NCI-H2196 (cell line): Measurements from ENCODE around the gene TRIM29.
A peak's percentile ranks its signal among the peaks of the same experiment; 100 is the strongest.

Experiments used
- DNase-seq: peaks from one replicate; lab custom pipeline; 2025; ENCODE audit not compliant: unreplicated experiment; lab: John Stamatoyannopoulos, UW

The TRIM29 gene

DNA sequence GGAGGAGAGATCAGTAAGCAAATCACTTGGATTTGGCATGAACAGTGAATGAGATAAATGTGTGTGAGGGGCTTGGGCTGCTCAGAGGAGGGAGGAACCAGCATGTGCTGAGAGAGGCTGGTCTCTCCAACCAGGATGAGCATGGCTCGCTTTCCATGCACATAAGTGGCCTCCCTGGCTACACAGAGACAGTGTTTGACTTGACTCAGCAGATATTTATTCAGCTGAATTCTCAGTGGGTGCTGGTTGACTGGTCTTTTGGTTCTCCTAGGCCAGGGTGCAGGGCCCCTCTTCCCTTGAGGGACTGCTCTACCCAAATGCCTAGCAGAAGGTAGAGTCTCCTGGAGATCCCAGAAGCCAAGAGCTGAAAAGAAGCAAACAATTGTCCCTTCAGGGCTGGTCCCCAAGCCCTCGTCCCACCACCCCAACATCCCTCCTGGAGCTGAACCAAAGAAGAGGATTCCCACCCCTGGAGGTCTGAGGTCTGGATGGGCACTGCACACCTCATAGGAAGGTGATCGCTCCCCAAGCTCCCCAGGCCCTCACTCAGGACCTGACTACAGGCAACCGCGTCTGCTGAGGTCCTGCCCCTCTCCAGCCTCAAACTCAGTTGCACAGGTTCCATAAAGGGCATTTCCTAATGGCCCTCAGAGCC, 3.3 kb upstream of the TRIM29 start:
- no peak for DNase-seq

GRCh38 chr11:120139316-120140069, 1.6 kb upstream of the TRIM29 start:
- DNase-seq = no peak

DNA sequence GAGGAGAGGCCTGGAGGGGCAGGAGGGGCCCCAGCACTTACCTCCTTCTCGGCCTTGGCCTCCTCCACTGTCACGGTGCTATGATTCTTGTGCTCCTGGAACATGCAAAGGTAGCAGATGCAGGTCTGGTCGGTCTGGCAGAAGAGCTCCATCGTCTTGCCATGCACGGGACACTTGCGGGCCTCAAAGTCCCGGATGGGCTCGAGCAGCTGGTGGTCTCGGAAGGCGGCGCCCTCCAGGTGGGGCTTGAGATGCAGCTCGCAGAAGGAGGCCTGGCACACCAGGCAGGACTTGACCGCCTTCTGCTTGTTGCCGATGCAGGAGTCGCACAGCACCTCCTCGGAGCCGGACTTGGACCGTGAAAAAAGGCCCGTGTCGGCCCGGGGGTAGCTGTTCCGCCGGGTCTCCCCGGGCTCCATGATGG, 714 bp downstream of the TRIM29 start:
- no peak for DNase-seq

GRCh38 chr11:120136356-120136755, 1.6 kb downstream of the TRIM29 start:
- no peak for DNase-seq

- no peak for DNase-seq
These were observed 2.1 kb downstream of the TRIM29 start for GRCh38 chr11:120135838-120136237.

DNA sequence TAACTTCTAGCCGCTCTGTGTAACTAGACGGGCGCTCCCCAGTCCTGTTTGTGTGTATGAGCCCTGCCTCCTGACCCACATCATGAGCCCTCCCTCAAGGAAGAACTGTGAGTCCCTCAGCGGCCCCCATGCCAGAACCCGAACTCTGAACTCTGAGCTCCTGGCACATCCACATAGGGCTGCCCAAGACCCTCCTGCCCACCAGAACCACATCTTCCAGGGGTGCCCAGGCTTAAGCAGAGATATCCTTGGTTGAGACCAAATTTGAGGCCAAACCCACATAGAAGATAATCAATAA, 3.0 kb downstream of the TRIM29 start:
- no peak for DNase-seq

- no peak for DNase-seq
These were observed 3.6 kb downstream of the TRIM29 start for GRCh38 chr11:120134106-120134930.

GRCh38 chr11:120133216-120134105, 4.5 kb downstream of the TRIM29 start:
- DNase-seq = no peak

DNA sequence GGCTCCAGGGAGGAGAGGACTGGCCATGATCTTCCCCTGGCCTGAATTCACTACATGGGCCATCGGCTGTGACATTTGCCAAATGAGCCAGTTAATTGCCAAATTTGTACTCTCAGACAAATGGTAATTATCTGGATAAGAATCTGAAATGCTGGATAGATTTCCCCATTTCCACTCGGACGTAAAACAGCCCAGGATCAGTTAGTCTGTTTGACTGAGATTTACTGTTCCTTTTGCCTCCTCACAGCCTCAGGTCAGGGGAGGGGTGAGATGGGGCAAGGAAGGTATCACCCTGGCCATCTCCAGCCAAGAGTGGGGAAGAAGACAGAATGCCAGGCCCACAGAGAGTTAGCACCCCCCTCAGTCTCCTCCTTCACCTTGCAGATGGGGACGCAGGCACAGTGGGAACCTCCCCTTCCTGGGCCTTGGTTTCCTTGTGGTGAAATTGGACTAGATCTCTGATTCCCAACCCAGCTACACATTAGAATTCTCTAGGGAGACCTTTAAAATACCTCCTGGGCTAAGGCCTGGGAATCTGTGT, 5.2 kb downstream of the TRIM29 start:
- no peak for DNase-seq

GRCh38 chr11:120131941-120132644, 5.8 kb downstream of the TRIM29 start:
- peak; percentile 20 for DNase-seq

DNA sequence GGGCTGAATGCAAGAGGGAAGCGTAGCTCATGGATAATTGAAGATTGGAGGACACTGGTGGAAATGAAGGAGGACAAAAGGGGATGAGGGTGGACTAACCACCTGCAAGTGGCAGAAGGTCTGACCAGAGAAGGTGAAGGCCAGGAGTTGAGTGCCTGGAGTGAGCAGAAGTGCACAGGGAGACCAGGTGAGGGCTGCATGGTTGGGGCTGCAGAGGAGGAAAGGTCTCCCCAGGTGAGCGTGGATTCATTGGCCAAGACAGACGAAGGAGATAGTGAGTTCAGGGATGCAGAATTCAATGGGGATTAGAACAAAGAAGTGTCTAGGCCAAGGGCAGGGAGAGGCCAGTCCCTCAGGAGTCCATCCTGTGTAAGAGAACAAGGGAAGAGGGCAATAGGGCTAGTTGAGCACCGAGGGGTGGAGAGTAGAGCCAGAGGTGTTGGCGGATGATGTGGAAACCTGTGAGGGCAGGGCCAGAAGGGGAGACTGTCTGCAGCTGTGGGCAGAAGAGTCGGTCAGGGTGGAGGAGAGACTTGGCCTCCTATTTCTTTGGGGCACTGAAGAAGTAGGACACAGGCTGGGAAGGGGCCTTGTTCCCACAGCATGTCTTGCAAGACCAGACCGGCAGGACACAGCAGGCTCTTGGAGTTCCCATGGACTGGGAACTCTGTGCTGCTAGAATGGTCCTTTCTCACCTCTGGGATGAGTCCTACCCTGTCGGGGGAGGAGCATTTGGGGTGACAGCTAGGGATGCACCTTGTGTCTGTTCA, 6.7 kb downstream of the TRIM29 start:
- no peak for DNase-seq

- DNase-seq = no peak
These were observed 7.5 kb downstream of the TRIM29 start for GRCh38 chr11:120130176-120130980.

GRCh38 chr11:120129570-120129969, 8.3 kb downstream of the TRIM29 start:
- no peak for DNase-seq

DNA sequence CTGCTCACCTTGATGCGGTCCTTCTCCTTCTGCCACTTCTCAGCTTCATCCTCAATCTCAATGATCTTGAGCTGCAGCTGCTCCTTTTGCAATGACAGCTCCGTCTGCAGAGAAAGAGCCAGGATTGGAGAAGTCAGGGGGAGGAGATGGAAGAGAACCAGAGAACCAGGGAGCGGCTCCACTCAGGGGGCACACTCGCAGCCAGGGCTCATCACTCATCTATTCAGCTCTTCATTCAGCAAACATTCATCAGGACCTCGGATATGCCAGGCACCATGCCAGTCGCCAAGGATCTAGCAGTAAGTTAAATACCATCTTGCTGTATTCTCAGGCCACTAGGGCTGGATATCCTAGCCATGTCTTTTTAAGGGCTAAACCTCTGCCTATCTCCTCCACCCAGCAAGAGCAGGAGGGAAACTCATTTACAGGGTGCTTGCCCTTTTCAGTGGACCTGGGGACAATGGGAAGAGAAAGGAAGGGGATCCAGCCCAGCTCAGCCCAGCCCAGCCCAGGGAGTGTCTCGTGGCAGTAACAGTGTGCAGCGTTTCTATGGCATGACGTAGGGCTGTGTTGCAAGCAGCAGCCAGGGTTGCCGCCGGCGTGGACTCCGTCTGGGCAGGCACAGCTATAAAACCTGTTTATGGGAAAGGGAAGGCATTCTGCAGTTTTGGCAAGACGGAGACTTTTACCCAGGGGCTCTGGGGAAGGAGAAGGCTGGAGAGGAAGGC, 9.4 kb downstream of the TRIM29 start:
- no peak for DNase-seq

- no peak for DNase-seq
These were observed 10.7 kb downstream of the TRIM29 start for GRCh38 chr11:120127236-120127635.

- DNase-seq = no peak
These were observed 11.3 kb downstream of the TRIM29 start for GRCh38 chr11:120126620-120127019.

- no peak for DNase-seq
These were observed 12.4 kb downstream of the TRIM29 start for GRCh38 chr11:120125509-120125908.

GRCh38 chr11:120125024-120125423, 12.9 kb downstream of the TRIM29 start:
- no peak for DNase-seq
